Measurements from ENCODE around the gene CHST8.

Gene CHST8

DNA sequence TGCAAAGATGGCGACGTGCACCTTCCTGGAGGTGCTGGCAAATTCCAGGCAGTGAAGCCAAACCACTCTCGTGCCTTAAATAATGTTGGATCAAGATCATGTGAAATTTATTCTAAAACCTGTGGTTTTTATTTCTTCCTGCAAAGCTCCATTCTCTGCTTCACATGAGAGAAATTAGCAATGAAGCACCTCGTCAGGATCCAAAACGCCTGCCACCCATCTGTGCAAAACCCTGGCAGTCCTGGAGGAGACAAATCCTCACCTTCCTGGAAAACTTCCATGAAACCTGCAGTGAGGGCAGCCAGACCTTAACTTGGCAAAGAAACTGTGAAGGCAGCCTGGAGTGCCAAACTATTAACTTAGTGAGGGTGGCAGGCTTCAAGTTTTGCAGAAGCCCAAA, 47.6 kb downstream of the CHST8 start:
- in situ Hi-C loops (cut with MboI; ENCODE audit: low sequenced_read_pairs, unreplicated experiment): no loop called here
- TF ChIP-seq, protein P1, sequence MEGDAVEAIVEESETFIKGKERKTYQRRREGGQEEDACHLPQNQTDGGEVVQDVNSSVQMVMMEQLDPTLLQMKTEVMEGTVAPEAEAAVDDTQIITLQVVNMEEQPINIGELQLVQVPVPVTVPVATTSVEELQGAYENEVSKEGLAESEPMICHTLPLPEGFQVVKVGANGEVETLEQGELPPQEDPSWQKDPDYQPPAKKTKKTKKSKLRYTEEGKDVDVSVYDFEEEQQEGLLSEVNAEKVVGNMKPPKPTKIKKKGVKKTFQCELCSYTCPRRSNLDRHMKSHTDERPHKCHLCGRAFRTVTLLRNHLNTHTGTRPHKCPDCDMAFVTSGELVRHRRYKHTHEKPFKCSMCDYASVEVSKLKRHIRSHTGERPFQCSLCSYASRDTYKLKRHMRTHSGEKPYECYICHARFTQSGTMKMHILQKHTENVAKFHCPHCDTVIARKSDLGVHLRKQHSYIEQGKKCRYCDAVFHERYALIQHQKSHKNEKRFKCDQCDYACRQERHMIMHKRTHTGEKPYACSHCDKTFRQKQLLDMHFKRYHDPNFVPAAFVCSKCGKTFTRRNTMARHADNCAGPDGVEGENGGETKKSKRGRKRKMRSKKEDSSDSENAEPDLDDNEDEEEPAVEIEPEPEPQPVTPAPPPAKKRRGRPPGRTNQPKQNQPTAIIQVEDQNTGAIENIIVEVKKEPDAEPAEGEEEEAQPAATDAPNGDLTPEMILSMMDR (IDR thresholded peaks at IDR 0.05; ENCODE audit: borderline replicate concordance, control extremely low read depth, extremely low read depth, insufficient read depth, missing control alignments): no peak
- no peak for DNase-seq (ENCODE audit: low spot score)

GRCh38 chr19:33670398-33670797, 48.6 kb downstream of the CHST8 start:
- no peak for DNase-seq (ENCODE audit: low spot score)
- TF ChIP-seq, protein P1 (IDR thresholded peaks at IDR 0.05; ENCODE audit: borderline replicate concordance, control extremely low read depth, extremely low read depth, insufficient read depth, missing control alignments): no peak
- in situ Hi-C loops (cut with MboI; ENCODE audit: low sequenced_read_pairs, unreplicated experiment): no loop called here

DNA sequence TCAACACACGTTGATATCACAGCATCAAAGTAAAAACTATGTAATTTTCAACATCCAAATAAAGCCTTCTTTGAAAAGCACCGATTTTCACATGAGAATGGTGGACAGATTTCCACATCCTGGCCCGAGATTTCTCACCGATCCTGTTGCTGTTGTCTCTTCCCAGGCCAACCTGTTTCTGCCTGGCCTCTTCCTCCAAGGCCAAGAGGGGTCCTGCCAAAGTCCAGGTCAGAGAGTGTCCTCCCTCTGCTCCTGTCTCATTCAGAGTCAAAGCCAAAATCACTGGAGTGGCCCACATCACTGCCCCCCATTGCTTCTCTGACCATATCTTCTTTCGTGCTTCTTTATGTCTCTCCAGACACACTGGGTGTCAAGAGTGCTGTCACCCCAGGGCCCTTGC, 49.5 kb downstream of the CHST8 start:
- no peak for DNase-seq (ENCODE audit: low spot score)
- TF ChIP-seq, protein P1 (IDR thresholded peaks at IDR 0.05; ENCODE audit: borderline replicate concordance, control extremely low read depth, extremely low read depth, insufficient read depth, missing control alignments): no peak
- in situ Hi-C loops (cut with MboI; ENCODE audit: low sequenced_read_pairs, unreplicated experiment): no loop called here

- TF ChIP-seq, protein P1 (IDR thresholded peaks at IDR 0.05; ENCODE audit: borderline replicate concordance, control extremely low read depth, extremely low read depth, insufficient read depth, missing control alignments): no peak
- DNase-seq (ENCODE audit: low spot score): no peak
- in situ Hi-C loops (cut with MboI; ENCODE audit: low sequenced_read_pairs, unreplicated experiment): no loop called here
These were observed 51.6 kb downstream of the CHST8 start for GRCh38 chr19:33673258-33673875.

GRCh38 chr19:33673996-33674625, 52.4 kb downstream of the CHST8 start:
- no peak for DNase-seq (ENCODE audit: low spot score)
- TF ChIP-seq, protein P1 (IDR thresholded peaks at IDR 0.05; ENCODE audit: borderline replicate concordance, control extremely low read depth, extremely low read depth, insufficient read depth, missing control alignments): no peak
- in situ Hi-C loops (cut with MboI; ENCODE audit: low sequenced_read_pairs, unreplicated experiment): no loop called here

- TF ChIP-seq, protein P1 (IDR thresholded peaks at IDR 0.05; ENCODE audit: borderline replicate concordance, control extremely low read depth, extremely low read depth, insufficient read depth, missing control alignments): no peak
- DNase-seq (ENCODE audit: low spot score): no peak
- in situ Hi-C loops (cut with MboI; ENCODE audit: low sequenced_read_pairs, unreplicated experiment): no loop called here
These were observed 53.0 kb downstream of the CHST8 start for GRCh38 chr19:33674626-33675367.

Data from GM13976 (cell line).